GM21528 (cell line): ENCODE data around the gene SDCCAG8.

ENCODE experiments used
- ATAC-seq: cut with Tn5 transposase; IDR thresholded peaks from one replicate; pipeline ENCODE4 v1.9.1; 2021; ENCODE audit warnings: mild to moderate bottlenecking, moderate library complexity; ENCODE audit not compliant: unreplicated experiment, low FRiP score

The SDCCAG8 gene

GRCh38 chr1:243275316-243275715 is 19.5 kb downstream of the SDCCAG8 start:
- ATAC-seq, result no peak

GRCh38 chr1:243280571-243281129 is 24.8 kb downstream of the SDCCAG8 start:
- ATAC-seq, result no peak

- no peak for ATAC-seq
These were observed 25.8 kb downstream of the SDCCAG8 start for GRCh38 chr1:243281672-243282071.

GRCh38 chr1:243286409-243287122 is 30.7 kb downstream of the SDCCAG8 start:
- no peak for ATAC-seq

- ATAC-seq, result no peak
These were observed 31.3 kb downstream of the SDCCAG8 start for GRCh38 chr1:243287123-243287460.

- peak; percentile 93 for ATAC-seq
These were observed 31.8 kb downstream of the SDCCAG8 start for GRCh38 chr1:243287652-243288051.

- no peak for ATAC-seq
These were observed 32.2 kb downstream of the SDCCAG8 start for GRCh38 chr1:243288062-243288461.

GRCh38 chr1:243291292-243291691 is 35.5 kb downstream of the SDCCAG8 start:
- ATAC-seq, result no peak

GRCh38 chr1:243292117-243292516 is 36.3 kb downstream of the SDCCAG8 start:
- no peak for ATAC-seq

- no peak for ATAC-seq
These were observed 38.3 kb downstream of the SDCCAG8 start for GRCh38 chr1:243293941-243294722.

- no peak for ATAC-seq
These were observed 38.9 kb downstream of the SDCCAG8 start for GRCh38 chr1:243294723-243295121.

- no peak for ATAC-seq
These were observed 43.2 kb downstream of the SDCCAG8 start for GRCh38 chr1:243299069-243299468.

GRCh38 chr1:243301059-243301458 is 45.2 kb downstream of the SDCCAG8 start:
- no peak for ATAC-seq

GRCh38 chr1:243311809-243312208 is 56.0 kb downstream of the SDCCAG8 start:
- ATAC-seq, result no peak

GRCh38 chr1:243312952-243313634 is 57.3 kb downstream of the SDCCAG8 start:
- peak; percentile 17 for ATAC-seq

- peak; percentile 79 for ATAC-seq
These were observed 58.0 kb downstream of the SDCCAG8 start for GRCh38 chr1:243313635-243314536.

GRCh38 chr1:243315455-243315854 is 59.6 kb downstream of the SDCCAG8 start:
- no peak for ATAC-seq

GRCh38 chr1:243315893-243316292 is 60.1 kb downstream of the SDCCAG8 start:
- no peak for ATAC-seq

GRCh38 chr1:243316366-243316989 is 60.6 kb downstream of the SDCCAG8 start:
- ATAC-seq, result no peak

GRCh38 chr1:243320224-243320623 is 64.4 kb downstream of the SDCCAG8 start:
- no peak for ATAC-seq
